GM18505 (cell line): ENCODE results near the gene IGF2BP3.
"Not testable (repeated sequence)": the region's sequence is repeated elsewhere in the genome, so short reads cannot be mapped to it uniquely, and the experiment has no call there.

Experiments
- ATAC-seq: cut with Tn5 transposase; IDR thresholded peaks from one replicate; pipeline ENCODE4 v1.9.1; 2021; ENCODE audit not compliant: unreplicated experiment
- POLR2A ChIP-seq: IDR thresholded peaks from 4 replicates; pipeline ENCODE4 v1.6.1; 2011; ENCODE audit warnings: borderline replicate concordance; ENCODE audit not compliant: insufficient read depth, insufficient read length; ENCODE audit errors: extremely low read depth

Gene IGF2BP3

GRCh38 chr7:23422909-23423308, 47.4 kb downstream of the IGF2BP3 start:
- no peak for TF ChIP-seq POLR2A
- ATAC-seq: no peak

DNA sequence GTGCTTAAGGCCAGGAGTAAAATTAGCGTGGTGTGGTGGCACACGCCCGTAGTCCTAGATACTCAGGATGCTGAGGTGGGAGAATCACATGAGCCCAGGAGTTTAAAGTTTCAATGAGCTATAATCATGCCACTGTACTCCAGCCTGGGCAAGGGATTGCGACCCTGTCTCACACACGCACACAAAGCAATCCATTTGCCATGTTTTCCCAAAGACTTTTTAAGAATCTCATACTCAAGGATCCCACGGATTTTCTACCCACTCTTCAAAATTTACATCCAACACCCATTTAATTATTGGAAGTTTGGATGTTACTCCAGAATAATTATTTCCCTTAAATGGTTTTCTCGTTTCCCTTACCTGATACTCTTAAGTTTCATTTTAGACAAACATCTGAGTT, 47.9 kb downstream of the IGF2BP3 start:
- no peak for TF ChIP-seq POLR2A
- ATAC-seq: no peak

- no peak for TF ChIP-seq POLR2A
- ATAC-seq: no peak
Measured at GRCh38 chr7:23419845-23420244, 50.4 kb downstream of the IGF2BP3 start.

DNA sequence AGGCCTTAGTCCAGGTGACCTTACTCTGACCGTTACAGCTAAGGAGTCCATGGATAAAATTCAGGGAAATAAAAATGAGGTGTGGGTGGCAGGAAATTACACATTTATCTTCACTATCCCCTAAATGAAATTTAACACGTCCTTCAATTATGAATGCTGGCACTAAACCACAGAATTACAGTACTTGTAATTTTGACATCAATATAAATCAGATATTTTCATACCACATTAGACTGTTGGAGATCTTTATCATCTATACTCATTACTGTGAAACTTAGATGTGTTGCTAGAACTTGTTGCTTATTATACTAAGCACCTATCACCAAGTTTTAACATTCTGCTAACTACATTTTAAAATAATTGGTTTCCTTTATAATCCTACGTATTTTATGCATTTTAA, 51.1 kb downstream of the IGF2BP3 start:
- no peak for ATAC-seq
- no peak for TF ChIP-seq POLR2A

- ATAC-seq: no peak
- no peak for TF ChIP-seq POLR2A
Measured at GRCh38 chr7:23418046-23418445, 52.2 kb downstream of the IGF2BP3 start.

DNA sequence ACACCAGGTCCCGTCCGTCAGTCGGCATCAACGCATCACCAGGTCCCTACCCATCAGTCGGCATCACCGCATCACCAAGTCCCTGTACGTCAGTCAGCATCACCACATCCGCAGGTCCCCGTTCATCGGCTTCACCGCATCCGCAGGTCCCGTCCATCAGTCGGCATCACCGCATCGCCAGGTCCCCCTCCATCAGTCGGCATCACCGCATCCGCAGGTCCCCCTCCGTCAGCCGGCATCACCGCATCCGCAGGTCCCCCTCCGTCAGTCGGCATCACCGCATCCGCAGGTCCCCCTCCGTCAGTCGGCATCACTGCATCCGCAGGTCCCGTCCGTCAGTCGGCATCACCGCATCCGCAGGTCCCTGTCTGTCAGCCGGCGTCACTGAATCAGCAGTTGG, 55.1 kb downstream of the IGF2BP3 start:
- TF ChIP-seq POLR2A: no peak
- ATAC-seq: no peak

GRCh38 chr7:23410446-23411183, 59.7 kb downstream of the IGF2BP3 start:
- no peak for TF ChIP-seq POLR2A
- peak; percentile 90 for ATAC-seq

GRCh38 chr7:23406564-23406963, 63.7 kb downstream of the IGF2BP3 start:
- not testable (repeated sequence) for ATAC-seq

DNA sequence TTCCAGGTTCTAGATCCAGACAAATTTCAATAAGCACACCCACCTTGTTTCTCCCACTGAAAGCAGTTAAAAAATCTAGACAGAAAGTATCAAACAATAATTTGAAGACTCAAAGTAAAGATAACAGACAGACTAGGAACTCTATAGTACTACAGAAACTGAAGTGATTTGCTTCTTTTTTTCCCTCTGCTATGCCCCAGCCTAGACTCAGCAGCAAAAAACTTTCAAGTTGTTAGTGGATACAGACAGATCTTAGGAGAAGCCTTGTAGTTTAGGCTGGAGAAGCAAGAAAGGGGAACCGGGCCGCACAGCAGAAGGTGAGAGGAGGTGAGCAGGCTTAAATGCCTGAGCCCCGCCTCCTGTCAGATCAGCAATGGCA, 65.1 kb downstream of the IGF2BP3 start:
- no peak for TF ChIP-seq POLR2A

DNA sequence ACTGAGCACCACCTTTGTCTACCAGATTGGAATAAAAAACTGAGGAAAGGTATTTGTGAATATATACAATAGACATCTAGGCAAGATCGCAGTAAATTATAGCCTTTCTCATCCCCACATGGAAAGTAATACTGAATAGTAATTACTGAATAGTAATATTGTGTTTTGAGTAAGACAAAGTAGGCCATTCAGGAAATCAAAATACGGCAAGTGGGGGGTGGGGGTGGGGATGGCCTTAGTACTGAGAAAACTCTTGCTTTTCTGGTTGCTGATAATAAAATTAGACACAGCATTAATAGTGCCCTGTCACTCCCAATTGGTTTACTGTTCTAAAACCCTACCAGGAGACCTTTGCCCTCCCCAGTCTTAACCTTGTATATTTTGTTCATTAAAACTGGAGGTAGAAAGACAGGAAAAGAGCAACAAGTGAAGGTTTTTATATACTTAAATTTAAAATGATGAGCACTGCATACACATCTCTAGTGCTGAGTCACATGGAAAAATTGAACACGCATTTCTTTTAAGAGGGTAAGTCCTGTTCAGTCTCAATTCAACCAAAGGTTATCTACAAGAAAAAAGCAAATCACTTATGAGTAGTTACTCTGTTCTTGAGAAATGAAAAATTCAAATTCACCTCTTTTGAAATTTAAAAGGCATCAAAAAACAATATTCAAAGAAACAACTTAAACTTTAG, 65.6 kb downstream of the IGF2BP3 start:
- TF ChIP-seq POLR2A: no peak
- ATAC-seq: no peak

More for the DNA sequence above, 65.1 kb downstream of the IGF2BP3 start:
- ATAC-seq: no peak

DNA sequence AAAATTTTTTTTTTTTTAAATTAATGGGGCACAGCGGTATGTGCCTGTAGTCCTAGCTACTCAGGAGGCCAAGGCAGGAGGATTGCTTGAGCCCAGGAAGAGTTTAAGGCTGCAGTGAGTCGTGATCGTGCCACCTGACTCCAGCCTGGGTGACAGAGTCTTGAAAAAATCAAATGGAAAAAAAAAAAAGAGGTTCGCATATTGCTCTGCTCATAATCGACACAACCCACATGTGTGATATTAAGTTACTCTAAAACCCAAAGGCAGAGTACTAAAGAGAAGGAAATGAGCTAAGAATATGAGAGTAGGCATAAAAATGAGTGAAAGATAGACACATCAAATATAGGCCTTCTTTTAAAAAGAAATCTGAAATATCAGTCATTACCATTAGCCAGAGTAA, 66.3 kb downstream of the IGF2BP3 start:
- no peak for TF ChIP-seq POLR2A
- no peak for ATAC-seq

- ATAC-seq: not testable (repeated sequence)
Measured at GRCh38 chr7:23398090-23398489, 72.2 kb downstream of the IGF2BP3 start.

GRCh38 chr7:23397241-23397640, 73.0 kb downstream of the IGF2BP3 start:
- no peak for TF ChIP-seq POLR2A
- ATAC-seq: no peak

DNA sequence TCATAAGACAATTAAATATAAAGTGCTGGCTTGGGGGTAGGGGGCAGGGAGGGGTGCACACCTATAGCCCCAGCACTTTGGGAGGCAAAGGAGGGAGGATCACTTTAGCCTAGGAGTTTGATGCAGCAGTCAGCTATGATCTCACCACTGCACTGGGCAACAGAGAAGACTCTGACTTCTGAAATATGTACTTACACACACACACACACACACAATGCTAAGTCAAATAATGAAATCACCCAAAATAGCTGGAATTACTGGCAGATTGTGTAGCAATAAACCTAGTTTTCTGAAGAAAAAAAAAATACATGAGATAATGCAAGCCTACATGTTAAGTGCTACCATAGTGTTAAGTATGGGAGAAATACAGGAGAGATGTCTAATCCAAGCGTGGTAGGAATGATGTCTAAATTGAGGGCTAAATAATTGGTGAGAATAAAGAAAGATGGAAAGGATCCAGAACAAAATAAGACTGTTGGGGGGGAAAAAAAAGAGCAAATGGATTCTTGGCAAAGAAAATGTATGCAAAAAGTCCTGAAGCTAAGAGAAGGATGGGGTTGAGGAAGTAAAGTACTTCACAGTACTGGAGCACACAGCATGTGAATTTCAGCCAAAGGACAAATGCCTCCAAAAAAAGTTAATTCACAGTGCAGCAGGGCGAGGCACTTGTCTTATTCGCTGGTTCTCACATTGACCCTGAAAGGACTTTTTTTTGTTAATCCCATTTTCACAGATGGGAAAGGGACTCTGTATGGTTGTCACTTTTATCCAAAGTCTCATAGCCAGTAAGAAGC, 73.9 kb downstream of the IGF2BP3 start:
- no peak for ATAC-seq
- TF ChIP-seq POLR2A: no peak
